SU-DHL-6 (cell line): ENCODE results near the gene POLA1.

Source experiments
- H2AFZ ChIP-seq: fragments of 200-600 bp; sonication (generic); 2 replicates; pipeline ENCODE4 v1.6.1; 2014; ENCODE audit warnings: low read depth, mild to moderate bottlenecking, moderate library complexity, mixed read lengths, antibody characterized with exemption, low read length; ENCODE audit not compliant: severe bottlenecking
- H3F3A ChIP-seq: fragments of 200-600 bp; shearing (Covaris generic); 2 replicates; pipeline ENCODE4 v1.6.0; 2016; ENCODE audit warnings: antibody characterized with exemption, mild to moderate bottlenecking; ENCODE audit not compliant: insufficient read depth
- H3K27ac ChIP-seq: fragments of 200-600 bp; sonication (generic); 2 replicates; pipeline ENCODE4 v1.5.1; 2016; ENCODE audit warnings: low read depth, mild to moderate bottlenecking, low read length, moderate library complexity, mixed read lengths
- H3K27me3 ChIP-seq: fragments of 200-600 bp; sonication (generic), shearing (Covaris generic); 2 replicates; pipeline ENCODE4 v1.6.0; 2014; ENCODE audit warnings: mild to moderate bottlenecking, low read length
- H3K36me3 ChIP-seq: fragments of 200-600 bp; sonication (generic); 2 replicates; pipeline ENCODE4 v1.6.1; 2014; ENCODE audit warnings: mild to moderate bottlenecking, low read length, mixed read lengths
- H3K4me2 ChIP-seq: fragments of 300-600, 200-600 bp; shearing (Covaris generic), sonication (generic); 2 replicates; pipeline ENCODE4 v1.6.0; 2014; ENCODE audit warnings: low read length, low read depth, mild to moderate bottlenecking; ENCODE audit not compliant: poor library complexity, severe bottlenecking
- H3K4me3 ChIP-seq: fragments of 200-600 bp; sonication (generic); 2 replicates; pipeline ENCODE4 v1.5.1; 2014; ENCODE audit warnings: antibody characterized with exemption, low read length, mild to moderate bottlenecking, mixed read lengths; ENCODE audit not compliant: insufficient read depth, poor library complexity, severe bottlenecking
- H3K79me2 ChIP-seq: fragments of 200-600 bp; sonication (generic); 2 replicates; pipeline ENCODE4 v1.6.1; 2014; ENCODE audit warnings: mild to moderate bottlenecking, low read length, moderate library complexity; ENCODE audit not compliant: insufficient read depth
- H3K9ac ChIP-seq: fragments of 200-600 bp; sonication (generic); 2 replicates; pipeline ENCODE4 v1.7.0; 2014; ENCODE audit warnings: mild to moderate bottlenecking, low read length
- H3K9me2 ChIP-seq: fragments of 200-600 bp; sonication (generic); replicated peaks from 2 replicates; pipeline ENCODE4 v1.6.1; 2014; ENCODE audit warnings: low read length; ENCODE audit not compliant: insufficient read depth
- H3K9me3 ChIP-seq: fragments of 200-600 bp; sonication (generic); 2 replicates; pipeline ENCODE4 v1.6.1; 2014; ENCODE audit warnings: low read length, mixed read lengths; ENCODE audit not compliant: insufficient read depth
- H4K20me1 ChIP-seq: fragments of 200-600 bp; sonication (generic); 2 replicates; pipeline ENCODE4 v1.6.1; 2014; ENCODE audit warnings: low read depth, mild to moderate bottlenecking, antibody characterized with exemption, low read length, moderate library complexity, mixed read lengths
- EZH2phosphoT487 ChIP-seq: fragments of 200-600 bp; sonication (generic), shearing (Covaris generic); conservative IDR thresholded peaks from 2 replicates; pipeline ENCODE4 v1.6.1; 2018; ENCODE audit warnings: mild to moderate bottlenecking, antibody characterized with exemption, low read length, moderate library complexity, mixed read lengths
- TF ChIP-seq, protein P1 (sequence below): fragments of 200-600 bp; sonication (generic); IDR thresholded peaks from one replicate; pipeline ENCODE4 v1.5.1; 2017; ENCODE audit warnings: antibody characterized with exemption, mild to moderate bottlenecking, low read length, moderate library complexity; ENCODE audit not compliant: insufficient read depth, poor library complexity, severe bottlenecking

The POLA1 gene

DNA sequence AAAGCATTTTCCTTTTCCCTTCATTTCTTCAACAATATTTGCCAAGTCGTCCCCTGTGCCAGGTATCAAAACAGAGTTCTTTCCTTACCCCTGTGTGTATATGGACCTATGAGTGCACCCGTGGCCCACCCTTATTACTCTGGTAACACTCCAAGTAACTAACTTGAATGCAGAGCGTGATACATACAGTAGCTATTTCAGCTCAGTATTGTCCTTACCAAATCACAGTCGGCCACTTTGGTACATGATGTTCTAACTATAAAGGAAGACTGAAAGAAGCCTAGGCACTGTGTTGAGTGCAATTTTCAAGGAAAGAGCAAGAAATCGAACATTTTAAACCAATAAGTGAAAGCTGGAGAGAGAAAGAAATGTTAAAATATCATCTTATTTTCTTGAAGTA lies 233.7 kb downstream of the POLA1 start:
- no peak overlapping the region for H3K9ac ChIP-seq
- H3K27ac ChIP-seq = no peak overlapping the region
- H3K79me2 ChIP-seq = no peaks in the 10 kb centered on the region
- no peak overlapping the region for H2AFZ ChIP-seq
- no peak overlapping the region for H3K4me2 ChIP-seq
- no peaks in the 10 kb centered on the region for H3K9me3 ChIP-seq
- H3F3A ChIP-seq = no peaks in the 10 kb centered on the region
- no peaks in the 10 kb centered on the region for H3K36me3 ChIP-seq
- no peaks in the 10 kb centered on the region for H3K27me3 ChIP-seq
- TF ChIP-seq EZH2phosphoT487 = no peak
- TF ChIP-seq, protein P1, sequence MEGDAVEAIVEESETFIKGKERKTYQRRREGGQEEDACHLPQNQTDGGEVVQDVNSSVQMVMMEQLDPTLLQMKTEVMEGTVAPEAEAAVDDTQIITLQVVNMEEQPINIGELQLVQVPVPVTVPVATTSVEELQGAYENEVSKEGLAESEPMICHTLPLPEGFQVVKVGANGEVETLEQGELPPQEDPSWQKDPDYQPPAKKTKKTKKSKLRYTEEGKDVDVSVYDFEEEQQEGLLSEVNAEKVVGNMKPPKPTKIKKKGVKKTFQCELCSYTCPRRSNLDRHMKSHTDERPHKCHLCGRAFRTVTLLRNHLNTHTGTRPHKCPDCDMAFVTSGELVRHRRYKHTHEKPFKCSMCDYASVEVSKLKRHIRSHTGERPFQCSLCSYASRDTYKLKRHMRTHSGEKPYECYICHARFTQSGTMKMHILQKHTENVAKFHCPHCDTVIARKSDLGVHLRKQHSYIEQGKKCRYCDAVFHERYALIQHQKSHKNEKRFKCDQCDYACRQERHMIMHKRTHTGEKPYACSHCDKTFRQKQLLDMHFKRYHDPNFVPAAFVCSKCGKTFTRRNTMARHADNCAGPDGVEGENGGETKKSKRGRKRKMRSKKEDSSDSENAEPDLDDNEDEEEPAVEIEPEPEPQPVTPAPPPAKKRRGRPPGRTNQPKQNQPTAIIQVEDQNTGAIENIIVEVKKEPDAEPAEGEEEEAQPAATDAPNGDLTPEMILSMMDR = no peak
- no peaks in the 10 kb centered on the region for H4K20me1 ChIP-seq
- H3K4me3 ChIP-seq = no peak overlapping the region
- no peaks in the 10 kb centered on the region for H3K9me2 ChIP-seq

DNA sequence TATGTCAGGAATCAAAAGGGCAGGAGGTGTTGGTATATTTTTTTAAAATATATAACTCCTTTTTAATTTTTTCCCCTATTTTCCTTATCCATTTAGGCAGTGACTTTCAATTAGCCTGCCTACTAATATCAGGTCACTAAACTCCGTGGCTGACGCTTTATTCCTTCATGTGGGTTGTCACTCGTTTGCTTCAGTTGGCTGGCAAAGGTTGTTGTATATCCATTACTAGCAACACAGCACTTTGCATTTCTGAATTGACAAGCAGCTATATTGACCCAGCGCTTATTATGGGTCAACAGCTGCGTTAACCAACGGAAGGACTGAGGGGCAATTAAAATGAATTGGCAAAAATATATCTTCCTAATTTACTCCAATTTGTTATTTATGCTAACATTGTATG lies 234.4 kb downstream of the POLA1 start:
- H3K4me2 ChIP-seq = no peak overlapping the region
- H3K27ac ChIP-seq = no peak overlapping the region
- H3K36me3 ChIP-seq = no peaks in the 10 kb centered on the region
- H3K9me3 ChIP-seq = no peaks in the 10 kb centered on the region
- H3K9ac ChIP-seq = no peak overlapping the region
- H3K79me2 ChIP-seq = no peaks in the 10 kb centered on the region
- H3K9me2 ChIP-seq = no peaks in the 10 kb centered on the region
- H3K27me3 ChIP-seq = no peaks in the 10 kb centered on the region
- H2AFZ ChIP-seq = no peak overlapping the region
- TF ChIP-seq, protein P1 = no peak
- TF ChIP-seq EZH2phosphoT487 = no peak
- H4K20me1 ChIP-seq = no peaks in the 10 kb centered on the region
- H3F3A ChIP-seq = no peaks in the 10 kb centered on the region
- no peak overlapping the region for H3K4me3 ChIP-seq

DNA sequence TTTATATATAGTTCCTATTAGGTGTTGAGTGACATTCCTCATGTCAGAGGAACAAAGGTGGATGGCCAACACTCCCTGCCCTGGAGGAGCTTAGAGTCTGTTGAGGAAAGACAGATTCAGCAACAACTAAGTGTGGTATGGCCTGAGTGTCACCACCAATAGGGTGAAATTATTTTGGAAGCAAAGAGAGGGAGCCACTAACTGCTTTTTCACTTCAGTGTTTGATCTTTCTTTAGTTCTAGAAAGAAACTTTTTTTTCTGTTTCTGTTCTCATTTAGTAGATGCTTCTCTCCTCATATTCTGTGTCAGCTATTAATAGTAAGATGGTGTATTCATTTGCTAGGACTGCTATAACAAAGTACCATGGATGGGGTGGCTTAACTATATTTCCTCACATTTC lies 240.6 kb downstream of the POLA1 start:
- no peaks in the 10 kb centered on the region for H3F3A ChIP-seq
- H3K9me2 ChIP-seq = no peaks in the 10 kb centered on the region
- H3K27ac ChIP-seq = no peak overlapping the region
- no peaks in the 10 kb centered on the region for H3K27me3 ChIP-seq
- TF ChIP-seq, protein P1 = no peak
- TF ChIP-seq EZH2phosphoT487 = no peak
- H3K79me2 ChIP-seq = no peaks in the 10 kb centered on the region
- H2AFZ ChIP-seq = no peak overlapping the region
- H4K20me1 ChIP-seq = no peaks in the 10 kb centered on the region
- H3K4me2 ChIP-seq = no peak overlapping the region
- no peaks in the 10 kb centered on the region for H3K36me3 ChIP-seq
- no peaks in the 10 kb centered on the region for H3K9me3 ChIP-seq
- H3K4me3 ChIP-seq = no peak overlapping the region
- H3K9ac ChIP-seq = no peak overlapping the region
